Kidney (tissue), 14 donors: ENCODE results near the gene ST3GAL5. TPM values are rescaled to one million over a fixed set of nuclear protein-coding genes. Genes with fewer than 3 reads are reported as not detected.

Experiments
- DNase-seq, 5 donors: peaks; one replicate each; pipeline ENCODE4 v3.0.0-alpha.2; 2013 to 2020
- FAIRE-seq: peaks from 2 replicates; lab custom pipeline; 2012; peaks lifted over from hg19 to GRCh38; lab: Jason Lieb, UNC
- H3K27ac ChIP-seq, 2 donors: one replicate each; pipeline ENCODE4 v1.7.0; 2013; ENCODE audit warnings: low read depth in 2 of 2, low read length in 2 of 2, inconsistent platforms in 1 of 2
- H3K27me3 ChIP-seq: one replicate; pipeline ENCODE4 v1.7.1; 2013; ENCODE audit warnings: low read length, inconsistent platforms; ENCODE audit not compliant: control insufficient read depth, insufficient read depth
- H3K36me3 ChIP-seq, 3 donors: one replicate each; pipeline versions ENCODE4 v1.7.0 to v1.7.1; 2013; ENCODE audit warnings: low read length in 3 of 3, control low read depth in 1 of 3, inconsistent platforms in 1 of 3; ENCODE audit not compliant: insufficient read depth in 3 of 3, control insufficient read depth in 2 of 3
- H3K4me1 ChIP-seq, 3 donors: one replicate each; pipeline versions ENCODE4 v1.7.0 to v1.7.1; 2013; ENCODE audit warnings: low read length in 3 of 3, inconsistent platforms in 1 of 3, low read depth in 1 of 3; ENCODE audit not compliant: control insufficient read depth in 2 of 3, insufficient read depth in 2 of 3
- H3K4me3 ChIP-seq, 3 donors: one replicate each; pipeline versions ENCODE4 v1.7.0 to v1.8.1; 2013; ENCODE audit warnings: low read length in 3 of 3, control low read depth in 1 of 3, inconsistent platforms in 1 of 3
- H3K9ac ChIP-seq, 3 donors: one replicate each; pipeline versions ENCODE4 v1.7.0 to v1.7.1; 2013; ENCODE audit warnings: low read length in 3 of 3, control low read depth in 1 of 3, inconsistent platforms in 1 of 3
- H3K9me3 ChIP-seq, 3 donors: one replicate each; pipeline versions ENCODE4 v1.7.0 to v1.7.1; 2013; ENCODE audit warnings: low read length in 3 of 3, control low read depth in 1 of 3, inconsistent platforms in 1 of 3; ENCODE audit not compliant: control insufficient read depth in 2 of 3, insufficient read depth in 1 of 3
- CTCF ChIP-seq: IDR thresholded peaks from 3 replicates; pipeline ENCODE4 v1.5.1; 2012; ENCODE audit warnings: mild to moderate bottlenecking, moderate library complexity, borderline replicate concordance; ENCODE audit not compliant: insufficient read depth; ENCODE audit errors: extremely low read depth
- intact Hi-C: fragments of 100-400 bp; cut with DNase I; formaldehyde crosslinking; loops from one replicate; pipeline ENCODE4 v1.11.1; 2022
- polyA plus RNA-seq: library from polyadenylated mRNA; stranded (reverse); fragments of 350-450 nt; fragmentation: Illumina TruSeq; extraction: RNeasy Lipid Tissue Mini Kit (QIAGEN cat#74804); gene quantifications from one replicate; pipeline ENCODE4 v1.2.3, GENCODE V29; 2014; ENCODE audit warnings: low read depth, low replicate concordance; ENCODE audit not compliant: insufficient read depth
- total RNA-seq: library from RNA; stranded (reverse); fragmentation: NEBNext Ultra II Directional; extraction: Animal tissue kit (Norgen Biotek cat#: 25700); gene quantifications from one replicate; pipeline ENCODE4 v1.2.1, GENCODE V29; 2021
- donor health status: control.
- donor health status: control.
- donor health status: control.
- donor health status: control.
- donor health status: control.
- donor health status: DM: yes; HTN: yes; CAD: no.
- donor health status: Normal renal cell carcinoma (clear cell type).

Gene ST3GAL5
- total and polyA plus RNA-seq, 2 donors from 2014 or later = 7.0 to 14.6 TPM

GRCh38 chr2:85852937-85853498, 35.8 kb downstream of the ST3GAL5 start:
- Histone ChIP-seq H3K4me3 (no peak overlapping the region), H3K9ac (peak overlapping the region in 1 of 3 donors; percentile 16), H3K36me3 (no peaks in the 10 kb centered on the region), H3K9me3 (no peaks in the 10 kb centered on the region), H3K27me3 (no peaks in the 10 kb centered on the region), H3K27ac (peak overlapping the region; percentile 66 to 79), H3K4me1 (peaks cover 0 to 4% (median 3%) of the 10 kb centered on the region in 3 donors)
- intact Hi-C loops = no loop called here
- no peak for FAIRE-seq
- DNase-seq = peak in 1 of 5 donors; percentile 66
- no peak for TF ChIP-seq CTCF

- no peaks in the 10 kb centered on the region for H3K27me3 ChIP-seq
- intact Hi-C loops = no loop called here
- H3K4me3 ChIP-seq = no peak overlapping the region
- no peaks in the 10 kb centered on the region for H3K9me3 ChIP-seq
- TF ChIP-seq CTCF = no peak
- no peak for FAIRE-seq
- no peak overlapping the region for H3K9ac ChIP-seq
- no peak for DNase-seq
- no peaks in the 10 kb centered on the region for H3K36me3 ChIP-seq
- peaks cover 0 to 4% (median 3%) of the 10 kb centered on the region in 3 donors for H3K4me1 ChIP-seq
- H3K27ac ChIP-seq = no peak overlapping the region
Measured at GRCh38 chr2:85852152-85852840, 36.5 kb downstream of the ST3GAL5 start.

GRCh38 chr2:85851253-85852151, 37.3 kb downstream of the ST3GAL5 start:
- Histone ChIP-seq H3K27ac (no peak overlapping the region), H3K36me3 (no peaks in the 10 kb centered on the region), H3K9me3 (no peaks in the 10 kb centered on the region), H3K27me3 (no peaks in the 10 kb centered on the region), H3K4me1 (peaks cover 0 to 4% (median 3%) of the 10 kb centered on the region in 3 donors), H3K4me3 (no peak overlapping the region), H3K9ac (no peak overlapping the region)
- FAIRE-seq (no peak), DNase-seq (no peak)
- intact Hi-C loops = no loop called here
- TF ChIP-seq CTCF = no peak
